Measurements from ENCODE around the gene ENTPD2. TPM values are rescaled to one million over a fixed set of nuclear protein-coding genes. Genes with fewer than 3 reads are reported as not detected.

ENTPD2 gene
- total RNA-seq, 4 donors from 2014 or later: 3.6 to 17.1 (median 14.1) TPM

DNA sequence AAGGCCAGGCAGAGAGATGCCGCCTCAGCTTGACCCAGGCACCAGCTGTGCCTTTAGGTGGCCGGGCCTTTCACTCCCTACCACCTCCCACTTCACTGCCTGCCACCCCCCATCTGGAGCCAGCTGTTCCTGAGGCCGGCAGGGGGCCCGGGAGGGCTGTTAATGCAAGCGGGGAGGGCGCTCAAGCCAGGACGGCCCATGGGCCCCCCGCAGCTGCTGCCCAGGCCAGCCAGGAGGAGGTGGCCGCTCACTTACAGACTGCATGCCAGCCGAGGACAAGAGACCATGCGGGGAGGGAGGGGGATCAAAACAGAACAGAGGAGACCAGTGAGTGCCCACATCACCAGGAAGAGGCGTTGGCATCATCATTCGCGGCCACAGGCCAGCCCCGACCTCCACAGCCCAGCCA lies 30.3 kb downstream of the ENTPD2 start:
- in situ Hi-C loops (cut with MboI; ENCODE audit: low pct_ligation_motif_present in 1 of 4, low pct_unique_long_range_greater_than_20kb in 1 of 4, low sequenced_read_pairs in 3 of 4) (no loop called here), intact Hi-C loops (cut with DNase I; ENCODE audit: low total_unique reads) (no loop called here)
- WGBS, 2 donors (ENCODE audit: low coverage in 1 of 2): 87% methylated on average over 15 of the region's 15 CpGs; no CpG with 5 or more reads in 1 of the 2 donors
- Histone ChIP-seq H3K27ac (no peak overlapping the region), H3K9me3 (no peaks in the 10 kb centered on the region), H3K36me3 (no peaks in the 10 kb centered on the region), H3K4me3 (no peak overlapping the region), H3K27me3 (no peaks in the 10 kb centered on the region), H3K4me1 (peaks cover 8 to 44% (median 37%) of the 10 kb centered on the region in 4 donors)
- no peak for DNase-seq
- no peak for TF ChIP-seq EP300 (IDR thresholded peaks at IDR 0.05; ENCODE audit: low read depth)
- TF ChIP-seq POLR2A (IDR thresholded peaks at IDR 0.05): no peak
- TF ChIP-seq, protein P1, sequence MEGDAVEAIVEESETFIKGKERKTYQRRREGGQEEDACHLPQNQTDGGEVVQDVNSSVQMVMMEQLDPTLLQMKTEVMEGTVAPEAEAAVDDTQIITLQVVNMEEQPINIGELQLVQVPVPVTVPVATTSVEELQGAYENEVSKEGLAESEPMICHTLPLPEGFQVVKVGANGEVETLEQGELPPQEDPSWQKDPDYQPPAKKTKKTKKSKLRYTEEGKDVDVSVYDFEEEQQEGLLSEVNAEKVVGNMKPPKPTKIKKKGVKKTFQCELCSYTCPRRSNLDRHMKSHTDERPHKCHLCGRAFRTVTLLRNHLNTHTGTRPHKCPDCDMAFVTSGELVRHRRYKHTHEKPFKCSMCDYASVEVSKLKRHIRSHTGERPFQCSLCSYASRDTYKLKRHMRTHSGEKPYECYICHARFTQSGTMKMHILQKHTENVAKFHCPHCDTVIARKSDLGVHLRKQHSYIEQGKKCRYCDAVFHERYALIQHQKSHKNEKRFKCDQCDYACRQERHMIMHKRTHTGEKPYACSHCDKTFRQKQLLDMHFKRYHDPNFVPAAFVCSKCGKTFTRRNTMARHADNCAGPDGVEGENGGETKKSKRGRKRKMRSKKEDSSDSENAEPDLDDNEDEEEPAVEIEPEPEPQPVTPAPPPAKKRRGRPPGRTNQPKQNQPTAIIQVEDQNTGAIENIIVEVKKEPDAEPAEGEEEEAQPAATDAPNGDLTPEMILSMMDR (IDR thresholded peaks at IDR 0.05): no peak
- no peak for TF ChIP-seq POLR2AphosphoS5 (IDR thresholded peaks at IDR 0.05)

DNA sequence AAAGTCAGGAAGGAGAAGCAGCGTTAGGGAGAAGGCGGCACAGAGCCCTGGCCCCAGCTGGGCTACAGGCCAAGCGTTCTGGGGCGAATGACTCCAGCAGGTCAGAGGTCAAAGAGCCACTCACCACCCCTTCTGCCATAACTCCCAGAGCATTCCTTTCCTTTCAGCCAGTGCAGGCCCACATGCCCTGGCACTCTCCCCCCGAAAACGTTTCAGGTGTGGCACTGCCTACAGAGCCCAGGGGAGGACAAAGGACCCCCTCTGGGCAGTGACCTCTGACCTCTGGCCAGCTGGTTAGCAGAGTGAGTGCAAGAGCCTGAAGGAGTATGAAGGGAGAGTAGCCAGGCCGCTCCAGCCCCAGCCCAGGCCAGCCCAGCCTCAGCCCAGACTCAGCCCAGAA lies 30.7 kb downstream of the ENTPD2 start:
- Histone ChIP-seq H3K4me3 (no peak overlapping the region), H3K4me1 (peaks cover 8 to 41% (median 34%) of the 10 kb centered on the region in 4 donors), H3K27me3 (no peaks in the 10 kb centered on the region), H3K27ac (peak overlapping the region in 2 of 4 donors; percentile 70), H3K9me3 (no peaks in the 10 kb centered on the region), H3K36me3 (no peaks in the 10 kb centered on the region)
- intact Hi-C loops (cut with DNase I; ENCODE audit: low total_unique reads): no loop called here
- 66 to 67% methylated on average over 4 to 7 of the region's 7 CpGs for WGBS, 2 donors (ENCODE audit: low coverage in 1 of 2)
- TF ChIP-seq, protein P1 (IDR thresholded peaks at IDR 0.05): no peak
- TF ChIP-seq EP300 (IDR thresholded peaks at IDR 0.05; ENCODE audit: low read depth) (no peak), POLR2A (IDR thresholded peaks at IDR 0.05) (no peak)
- in situ Hi-C loops (cut with MboI; ENCODE audit: low pct_ligation_motif_present in 1 of 4, low pct_unique_long_range_greater_than_20kb in 1 of 4, low sequenced_read_pairs in 3 of 4): no loop called here
- no peak for DNase-seq

DNA sequence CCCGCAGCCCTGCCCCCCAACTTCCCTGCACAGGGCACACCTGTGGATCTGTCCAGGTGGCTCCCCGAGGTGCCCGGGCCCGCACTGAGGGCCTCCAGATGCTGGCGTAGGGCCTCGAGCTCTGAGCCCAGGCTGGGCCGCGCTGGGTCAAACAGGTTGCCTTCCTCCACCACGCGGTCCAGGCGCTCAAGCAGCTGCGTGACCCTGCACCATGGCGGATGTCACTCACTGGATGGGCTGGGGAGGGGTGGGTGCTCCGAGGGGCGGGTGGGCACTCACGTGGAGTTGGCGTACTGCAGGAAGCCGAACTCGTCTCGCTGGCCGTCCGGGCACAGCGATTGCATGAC lies 31.2 kb downstream of the ENTPD2 start:
- no peak overlapping the region for H3K4me3 ChIP-seq
- TF ChIP-seq EP300 (IDR thresholded peaks at IDR 0.05; ENCODE audit: low read depth): no peak
- TF ChIP-seq, protein P1 (IDR thresholded peaks at IDR 0.05): no peak
- no peak for TF ChIP-seq POLR2A (IDR thresholded peaks at IDR 0.05)
- TF ChIP-seq POLR2AphosphoS5 (IDR thresholded peaks at IDR 0.05): no peak
- no peaks in the 10 kb centered on the region for H3K9me3 ChIP-seq
- H3K27me3 ChIP-seq: no peaks in the 10 kb centered on the region
- 87% methylated on average over 10 of the region's 23 CpGs; no CpG with 5 or more reads in 1 of the 2 donors for WGBS, 2 donors (ENCODE audit: low coverage in 1 of 2)
- no peaks in the 10 kb centered on the region for H3K36me3 ChIP-seq
- H3K27ac ChIP-seq: peak overlapping the region; percentile 67 to 82 (median 70)
- DNase-seq: no peak
- in situ Hi-C loops (cut with MboI; ENCODE audit: low pct_ligation_motif_present in 1 of 4, low pct_unique_long_range_greater_than_20kb in 1 of 4, low sequenced_read_pairs in 3 of 4): no loop called here
- intact Hi-C loops (cut with DNase I; ENCODE audit: low total_unique reads): no loop called here
- H3K4me1 ChIP-seq: peaks cover 8 to 40% (median 33%) of the 10 kb centered on the region in 4 donors

DNA sequence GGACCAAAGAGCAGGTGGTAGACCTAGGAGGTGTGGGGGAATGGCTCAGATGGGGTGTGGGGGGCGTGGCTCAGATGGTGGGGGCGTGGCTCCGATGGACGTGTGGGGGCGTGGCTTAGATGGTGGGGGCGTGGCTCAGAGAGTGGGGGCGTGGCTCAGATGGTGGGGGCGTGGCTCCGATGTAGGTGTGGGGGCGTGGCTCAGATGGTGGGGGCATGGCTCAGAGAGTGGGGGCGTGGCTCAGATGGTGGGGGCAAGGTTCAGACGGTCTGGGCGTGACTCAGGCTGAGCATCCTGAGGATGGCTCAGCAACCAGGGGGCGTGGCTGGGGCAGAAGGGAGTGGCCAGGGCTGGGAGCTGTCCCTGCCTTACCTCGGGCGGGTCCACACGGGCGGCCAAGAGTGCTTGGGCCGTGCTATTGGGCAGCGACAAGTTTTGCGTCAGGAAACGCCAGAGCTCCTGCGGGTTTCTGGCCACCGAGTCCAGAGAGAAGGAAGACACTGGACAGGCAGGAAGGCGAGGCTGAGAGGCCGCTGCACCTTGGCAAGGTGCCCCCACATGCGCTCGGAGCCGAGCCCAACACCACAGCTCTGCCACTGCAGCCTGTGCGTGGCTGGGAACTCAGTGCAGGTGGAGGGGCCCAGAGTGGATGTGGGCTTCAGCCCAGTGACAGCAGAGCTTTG lies 31.7 kb downstream of the ENTPD2 start:
- Histone ChIP-seq H3K4me1 (peaks cover 3 to 35% (median 28%) of the 10 kb centered on the region in 4 donors), H3K27me3 (no peaks in the 10 kb centered on the region), H3K4me3 (no peak overlapping the region), H3K9me3 (no peaks in the 10 kb centered on the region), H3K27ac (peak overlapping the region; percentile 67 to 82 (median 70)), H3K36me3 (no peaks in the 10 kb centered on the region)
- 23% methylated on average over 30 of the region's 30 CpGs; no CpG with 5 or more reads in 1 of the 2 donors for WGBS, 2 donors (ENCODE audit: low coverage in 1 of 2)
- in situ Hi-C loops (cut with MboI; ENCODE audit: low pct_ligation_motif_present in 1 of 4, low pct_unique_long_range_greater_than_20kb in 1 of 4, low sequenced_read_pairs in 3 of 4): no loop called here
- intact Hi-C loops (cut with DNase I; ENCODE audit: low total_unique reads): no loop called here
- TF ChIP-seq, protein P1 (IDR thresholded peaks at IDR 0.05): no peak
- TF ChIP-seq EP300 (IDR thresholded peaks at IDR 0.05; ENCODE audit: low read depth): no peak
- TF ChIP-seq POLR2AphosphoS5 (IDR thresholded peaks at IDR 0.05): peak; percentile 68 to 81 (median 74)
- TF ChIP-seq POLR2A (IDR thresholded peaks at IDR 0.05): peak; percentile 65
- DNase-seq: peak; percentile 97

Data from transverse colon (tissue), 4 donors.